Suprapubic skin (tissue), 4 donors: ENCODE data around the gene MCM7.

Source experiments
- POLR2A ChIP-seq, 2 donors: fragments of 450-650 bp; IDR thresholded peaks; one replicate each; pipeline ENCODE4 v1.6.1; 2017; ENCODE audit warnings: antibody characterized with exemption in 2 of 2, mild to moderate bottlenecking in 2 of 2, moderate library complexity in 2 of 2
- POLR2AphosphoS5 ChIP-seq, 3 donors: sonication (generic); formaldehyde crosslinking; IDR thresholded peaks; one replicate each; pipeline ENCODE4 v1.6.1; 2017; ENCODE audit warnings: antibody characterized with exemption in 3 of 3

DNA sequence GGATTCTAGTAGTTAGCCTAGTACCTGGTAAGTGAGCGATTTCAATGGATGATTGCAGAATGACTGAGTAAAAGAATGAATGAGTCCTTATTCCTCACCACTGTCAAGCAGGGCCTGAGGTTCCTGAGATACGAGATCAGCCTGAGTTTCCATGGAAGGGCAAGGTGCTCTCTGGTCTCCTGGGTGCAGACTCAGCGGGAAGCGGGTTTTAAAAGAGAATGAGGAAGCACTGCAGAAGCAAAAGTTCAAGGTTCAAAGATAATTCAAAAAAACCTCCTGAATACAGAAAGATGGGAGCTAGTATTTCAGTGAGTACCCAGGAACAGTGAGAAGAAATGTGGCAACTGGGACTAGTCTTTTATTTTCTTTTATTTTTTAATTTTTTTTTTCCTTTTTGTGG, 24.0 kb downstream of the MCM7 start:
- no peak for TF ChIP-seq POLR2AphosphoS5 (IDR thresholded peaks at IDR 0.05)
- TF ChIP-seq POLR2A (IDR thresholded peaks at IDR 0.05) = no peak
